HUDEP-2 (cell line): ENCODE data around the gene RASD1.

Experiments
- DNase-seq, 76 experiments: peaks; one replicate each; lab custom pipeline; 2025; ENCODE audit not compliant: unreplicated experiment in 76 of 76; lab: John Stamatoyannopoulos, UW

RASD1 gene

GRCh38 chr17:17448723-17449122 lies 47.5 kb downstream of the RASD1 start:
- DNase-seq, result no peak

GRCh38 chr17:17448076-17448475 lies 48.1 kb downstream of the RASD1 start:
- no peak for DNase-seq

- DNase-seq, result no peak
Observed at GRCh38 chr17:17447264-17447663, 48.9 kb downstream of the RASD1 start.

GRCh38 chr17:17446666-17447155 lies 49.5 kb downstream of the RASD1 start:
- DNase-seq, result no peak

DNA sequence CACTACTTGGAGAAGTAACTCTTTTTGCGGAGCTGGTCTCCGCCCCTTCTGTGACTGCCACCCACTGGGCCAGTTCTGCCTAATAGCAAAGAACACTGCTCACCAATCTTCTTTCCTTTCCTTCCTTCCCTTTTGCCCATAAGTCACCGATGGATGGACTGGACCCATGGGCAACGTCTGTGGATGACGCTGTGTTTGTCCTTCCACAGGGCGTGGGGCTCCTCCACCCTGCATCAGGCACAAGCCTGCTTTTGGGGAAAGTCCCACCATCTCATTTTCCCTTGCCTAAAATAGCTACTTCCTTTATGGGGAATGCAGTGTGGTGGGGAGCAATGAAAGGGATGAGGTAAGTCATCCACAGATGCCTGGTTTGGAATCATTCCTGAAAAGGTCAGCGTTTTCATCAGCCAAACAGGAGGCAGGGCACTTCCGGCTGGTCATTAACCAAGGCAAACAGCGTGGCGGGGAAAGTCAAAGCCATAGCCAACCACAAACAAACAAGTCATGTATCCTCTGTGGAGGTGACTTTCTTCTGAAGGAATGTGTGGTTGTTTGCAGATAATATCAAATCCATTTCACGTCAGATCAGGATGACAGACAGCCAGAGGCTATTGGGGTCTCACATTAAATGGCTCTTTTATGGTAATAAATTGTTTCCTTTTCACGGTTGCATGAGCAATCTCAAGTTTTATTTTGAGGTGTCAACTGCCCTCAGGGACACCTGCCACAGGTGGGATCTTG lies 50.1 kb downstream of the RASD1 start:
- DNase-seq, result no peak

GRCh38 chr17:17445296-17445924 lies 50.8 kb downstream of the RASD1 start:
- DNase-seq, result no peak
